DND-41 (cell line): Measurements from ENCODE around the gene STH.

Experiments used
- ATAC-seq: fragments of 200-7000 bp; cut with Tn5 transposase; 3 replicates; pipeline ENCODE4 v1.9.1; 2021; ENCODE audit warnings: low read depth; ENCODE audit not compliant: insufficient read depth
- DNase-seq: peaks from one replicate; pipeline ENCODE4 v3.0.0-alpha.2; 2020
- H2AFZ ChIP-seq: 2 replicates; pipeline ENCODE4 v1.6.0; 2012; ENCODE audit warnings: low read depth, low read length
- H3K27ac ChIP-seq: 2 replicates; pipeline ENCODE4 v1.5.1; 2012; ENCODE audit warnings: low read length, inconsistent platforms
- H3K27me3 ChIP-seq: fragments of 200-600 bp; sonication (generic); 2 replicates; pipeline ENCODE4 v1.6.0; 2012; ENCODE audit warnings: low read length, mild to moderate bottlenecking, inconsistent platforms; ENCODE audit not compliant: insufficient read depth, poor library complexity
- H3K36me3 ChIP-seq: 2 replicates; pipeline ENCODE4 v1.5.1; 2012; ENCODE audit warnings: low read length, inconsistent platforms; ENCODE audit not compliant: insufficient read depth
- H3K4me1 ChIP-seq: 2 replicates; pipeline ENCODE4 v1.5.1; 2012; ENCODE audit warnings: mild to moderate bottlenecking, low read length; ENCODE audit not compliant: insufficient read depth
- H3K4me2 ChIP-seq: 2 replicates; pipeline ENCODE4 v1.6.0; 2012; ENCODE audit warnings: mild to moderate bottlenecking, moderate library complexity, low read length, inconsistent platforms; ENCODE audit not compliant: insufficient read depth
- H3K4me3 ChIP-seq, 2 experiments: fragments of 200-600 bp in 1 of 2; shearing (Covaris generic) in 1 of 2; 2 replicates each; pipeline ENCODE4 v1.5.1; 2012 to 2016; ENCODE audit warnings: inconsistent platforms in 2 of 2, low read length in 2 of 2, mild to moderate bottlenecking in 2 of 2, low read depth in 1 of 2, moderate library complexity in 1 of 2
- H3K79me2 ChIP-seq: 2 replicates; pipeline ENCODE4 v1.6.0; 2012; ENCODE audit warnings: low read length, inconsistent platforms; ENCODE audit not compliant: insufficient read depth
- H3K9ac ChIP-seq: 2 replicates; pipeline ENCODE4 v1.6.0; 2012; ENCODE audit warnings: low read depth, mild to moderate bottlenecking, inconsistent platforms, low read length, moderate library complexity
- H3K9me3 ChIP-seq: 2 replicates; pipeline ENCODE4 v1.5.1; 2012; ENCODE audit warnings: low read length, moderate library complexity, mild to moderate bottlenecking, inconsistent platforms; ENCODE audit not compliant: insufficient read depth, severe bottlenecking
- H4K20me1 ChIP-seq: 2 replicates; pipeline ENCODE4 v1.6.0; 2012; ENCODE audit warnings: low read length; ENCODE audit not compliant: insufficient read depth
- EZH2 ChIP-seq: IDR thresholded peaks from 3 replicates; pipeline ENCODE4 v1.6.1; 2012; ENCODE audit warnings: borderline replicate concordance, low read depth, mild to moderate bottlenecking, moderate library complexity, low read length, inconsistent platforms; ENCODE audit not compliant: severe bottlenecking
- TF ChIP-seq, protein P1 (sequence below): IDR thresholded peaks from 2 replicates; pipeline ENCODE4 v1.5.1; 2012; ENCODE audit warnings: borderline replicate concordance, low read length, moderate library complexity, mild to moderate bottlenecking; ENCODE audit not compliant: poor library complexity, severe bottlenecking; ENCODE audit errors: extremely low read depth

Gene STH, protein sequence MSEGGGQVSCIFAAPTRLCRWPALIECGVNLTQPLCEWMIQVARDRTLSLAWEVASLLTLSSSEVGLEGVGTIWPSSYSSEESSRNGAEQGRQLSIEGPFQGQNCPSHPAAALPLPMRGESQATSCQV

DNA sequence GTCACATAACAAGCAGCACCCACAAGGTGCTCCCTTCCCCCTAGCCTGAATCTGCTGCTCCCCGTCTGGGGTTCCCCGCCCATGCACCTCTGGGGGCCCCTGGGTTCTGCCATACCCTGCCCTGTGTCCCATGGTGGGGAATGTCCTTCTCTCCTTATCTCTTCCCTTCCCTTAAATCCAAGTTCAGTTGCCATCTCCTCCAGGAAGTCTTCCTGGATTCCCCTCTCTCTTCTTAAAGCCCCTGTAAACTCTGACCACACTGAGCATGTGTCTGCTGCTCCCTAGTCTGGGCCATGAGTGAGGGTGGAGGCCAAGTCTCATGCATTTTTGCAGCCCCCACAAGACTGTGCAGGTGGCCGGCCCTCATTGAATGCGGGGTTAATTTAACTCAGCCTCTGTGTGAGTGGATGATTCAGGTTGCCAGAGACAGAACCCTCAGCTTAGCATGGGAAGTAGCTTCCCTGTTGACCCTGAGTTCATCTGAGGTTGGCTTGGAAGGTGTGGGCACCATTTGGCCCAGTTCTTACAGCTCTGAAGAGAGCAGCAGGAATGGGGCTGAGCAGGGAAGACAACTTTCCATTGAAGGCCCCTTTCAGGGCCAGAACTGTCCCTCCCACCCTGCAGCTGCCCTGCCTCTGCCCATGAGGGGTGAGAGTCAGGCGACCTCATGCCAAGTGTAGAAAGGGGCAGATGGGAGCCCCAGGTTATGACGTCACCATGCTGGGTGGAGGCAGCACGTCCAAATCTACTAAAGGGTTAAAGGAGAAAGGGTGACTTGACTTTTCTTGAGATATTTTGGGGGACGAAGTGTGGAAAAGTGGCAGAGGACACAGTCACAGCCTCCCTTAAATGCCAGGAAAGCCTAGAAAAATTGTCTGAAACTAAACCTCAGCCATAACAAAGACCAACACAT, at the start of gene STH:
Gene STH (plus strand): TSS at position 264 of the 913 bp plus-strand sequence. CDS start 30 bp downstream, at position 294.
- DNase-seq (no peak), ATAC-seq (no peak)
- Histone ChIP-seq H3K27ac (no peak within 1 kb of the TSS), H3K36me3 (no peaks in the 10 kb centered on the region), H4K20me1 (no peaks in the 10 kb centered on the region), H2AFZ (no peak within 1 kb of the TSS), H3K9me3 (no peaks in the 10 kb centered on the region), H3K27me3 (no peaks in the 10 kb centered on the region), H3K4me3 (no peak within 1 kb of the TSS), H3K4me1 (no peaks in the 10 kb centered on the region), H3K79me2 (no peaks in the 10 kb centered on the region), H3K4me2 (no peak within 1 kb of the TSS), H3K9ac (no peak within 1 kb of the TSS)
- TF ChIP-seq, protein P1, sequence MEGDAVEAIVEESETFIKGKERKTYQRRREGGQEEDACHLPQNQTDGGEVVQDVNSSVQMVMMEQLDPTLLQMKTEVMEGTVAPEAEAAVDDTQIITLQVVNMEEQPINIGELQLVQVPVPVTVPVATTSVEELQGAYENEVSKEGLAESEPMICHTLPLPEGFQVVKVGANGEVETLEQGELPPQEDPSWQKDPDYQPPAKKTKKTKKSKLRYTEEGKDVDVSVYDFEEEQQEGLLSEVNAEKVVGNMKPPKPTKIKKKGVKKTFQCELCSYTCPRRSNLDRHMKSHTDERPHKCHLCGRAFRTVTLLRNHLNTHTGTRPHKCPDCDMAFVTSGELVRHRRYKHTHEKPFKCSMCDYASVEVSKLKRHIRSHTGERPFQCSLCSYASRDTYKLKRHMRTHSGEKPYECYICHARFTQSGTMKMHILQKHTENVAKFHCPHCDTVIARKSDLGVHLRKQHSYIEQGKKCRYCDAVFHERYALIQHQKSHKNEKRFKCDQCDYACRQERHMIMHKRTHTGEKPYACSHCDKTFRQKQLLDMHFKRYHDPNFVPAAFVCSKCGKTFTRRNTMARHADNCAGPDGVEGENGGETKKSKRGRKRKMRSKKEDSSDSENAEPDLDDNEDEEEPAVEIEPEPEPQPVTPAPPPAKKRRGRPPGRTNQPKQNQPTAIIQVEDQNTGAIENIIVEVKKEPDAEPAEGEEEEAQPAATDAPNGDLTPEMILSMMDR: no peak

DNA sequence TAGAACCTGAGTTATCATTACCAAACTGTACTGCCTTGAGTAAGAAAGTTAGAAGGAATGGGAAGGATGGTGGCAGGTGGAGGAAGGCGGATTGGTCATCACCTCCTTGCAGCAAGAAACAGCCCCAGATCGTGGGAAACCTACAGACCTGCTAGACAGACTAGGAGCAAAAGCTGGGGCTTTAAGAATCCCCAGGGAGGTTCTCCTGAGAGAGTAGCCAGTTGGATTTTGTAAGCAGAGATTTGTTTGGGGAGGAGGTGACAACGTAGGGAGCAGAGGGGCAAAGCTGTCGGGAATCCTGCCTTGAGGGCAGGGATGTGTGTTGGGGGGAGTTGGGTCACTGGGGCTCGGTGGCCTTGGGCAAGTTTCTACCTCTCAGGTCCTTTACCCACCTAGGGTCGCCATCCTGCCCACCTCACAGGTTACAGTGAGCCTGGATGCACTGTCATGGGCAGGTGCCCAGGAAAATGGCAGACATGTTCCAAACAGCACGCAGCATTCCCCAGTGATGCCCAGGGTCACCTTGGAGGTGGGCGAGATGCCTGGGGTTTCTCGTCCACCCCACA, 49.2 kb upstream of the STH start:
- DNase-seq: no peak
- H4K20me1 ChIP-seq: 0 out of 2 replicates have a peak, but pooled peaks cover 3% of the 10 kb centered on the region
- H3K79me2 ChIP-seq: no peaks in the 10 kb centered on the region
- no peak overlapping the region for H3K9ac ChIP-seq
- H2AFZ ChIP-seq: no peak overlapping the region
- TF ChIP-seq, protein P1: no peak
- TF ChIP-seq EZH2: no peak
- ATAC-seq: no peak
- H3K4me1 ChIP-seq: peaks cover 10% of the 10 kb centered on the region; the same call in 1 of the 2 replicates
- no peak overlapping the region for H3K27ac ChIP-seq
- no peaks in the 10 kb centered on the region for H3K9me3 ChIP-seq
- no peak overlapping the region for H3K4me2 ChIP-seq
- peaks cover 25% of the 10 kb centered on the region for H3K27me3 ChIP-seq
- H3K4me3 ChIP-seq: no peak overlapping the region
- H3K36me3 ChIP-seq: no peaks in the 10 kb centered on the region

DNA sequence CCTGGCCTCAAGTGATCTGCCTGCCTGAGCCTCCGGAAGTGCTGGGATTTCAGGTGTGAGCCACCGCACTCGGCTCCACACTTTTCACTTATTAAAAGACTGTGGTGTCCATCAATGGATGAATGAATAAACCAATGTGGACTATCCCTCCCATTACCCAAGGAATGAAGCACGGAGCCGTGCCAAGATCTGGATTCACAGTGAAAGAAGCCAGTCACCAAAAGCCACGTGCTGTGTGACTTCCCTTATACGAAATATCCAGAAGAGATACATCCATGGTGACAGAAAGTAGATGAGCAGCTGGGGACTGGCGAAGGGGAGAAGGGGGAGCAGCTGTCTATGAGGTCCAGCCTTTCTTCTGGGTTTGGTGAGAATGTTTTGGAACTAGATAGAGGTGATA, 48.2 kb upstream of the STH start:
- Histone ChIP-seq H3K4me2 (no peak overlapping the region), H3K4me3 (no peak overlapping the region), H4K20me1 (0 out of 2 replicates have a peak, but pooled peaks cover 3% of the 10 kb centered on the region), H3K36me3 (no peaks in the 10 kb centered on the region), H3K27me3 (peaks cover 25% of the 10 kb centered on the region), H3K27ac (no peak overlapping the region), H3K4me1 (peaks cover 10% of the 10 kb centered on the region; the same call in 1 of the 2 replicates), H3K9ac (no peak overlapping the region), H2AFZ (no peak overlapping the region), H3K9me3 (no peaks in the 10 kb centered on the region), H3K79me2 (no peaks in the 10 kb centered on the region)
- DNase-seq (no peak), ATAC-seq (no peak)
- TF ChIP-seq EZH2: no peak
- TF ChIP-seq, protein P1: no peak
